Measurements from ENCODE around the gene ERN1. TPM values are rescaled to one million over a fixed set of nuclear protein-coding genes. Genes with fewer than 3 reads are reported as not detected.

ERN1 gene
- total and polyA plus RNA-seq, 4 donors = 8.3 to 34.2 (median 19.4) TPM

DNA sequence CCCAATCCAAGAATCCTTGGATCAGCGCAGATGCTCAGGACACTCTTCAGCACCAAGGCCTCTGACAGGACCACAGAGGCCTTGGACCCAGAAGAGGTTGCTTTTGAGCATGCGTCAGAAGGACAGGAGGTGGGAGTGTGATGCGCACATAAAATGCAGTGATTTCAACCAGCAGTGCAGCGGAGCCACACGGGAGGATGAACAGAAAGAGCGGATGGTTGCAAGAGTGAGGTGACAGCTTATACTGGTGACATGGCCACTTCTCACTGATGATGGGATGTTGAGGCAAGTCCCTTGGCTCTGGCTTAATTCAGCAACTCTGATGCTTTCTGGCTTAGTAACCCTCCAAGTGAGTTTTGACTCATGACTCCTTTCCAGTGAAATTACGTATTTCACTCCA lies 25.2 kb upstream of the ERN1 start:
- Histone ChIP-seq H3K27ac (ENCODE audit: low read depth in 1 of 2, low read length in 1 of 2) (peak overlapping the region; percentile 65 to 77), H3K4me3 (no peak overlapping the region), H3K36me3 (ENCODE audit: control insufficient read depth in 4 of 4, insufficient read depth in 4 of 4, low read length in 4 of 4) (peaks cover 0 to 12% (median 7%) of the 10 kb centered on the region in 4 donors), H3K4me1 (ENCODE audit: control insufficient read depth in 5 of 5, insufficient read depth in 5 of 5, low read length in 5 of 5) (peaks cover 29 to 70% (median 43%) of the 10 kb centered on the region in 5 donors), H3K9ac (ENCODE audit: insufficient read depth in 1 of 2, low read length in 2 of 2) (peak overlapping the region in 1 of 2 donors; percentile 50), H3K9me3 (ENCODE audit: control insufficient read depth in 4 of 4, insufficient read depth in 3 of 4, low read length in 3 of 4) (no peaks in the 10 kb centered on the region), H3K27me3 (ENCODE audit: control insufficient read depth in 3 of 3, insufficient read depth in 3 of 3, low read length in 2 of 3) (no peaks in the 10 kb centered on the region)
- ATAC-seq (ENCODE audit: insufficient read depth, low FRiP score) (no peak), DNase-seq (no peak)
- WGBS, 2 donors = 93 to 94% methylated on average over 7 of the region's 7 CpGs
- TF ChIP-seq, protein P1, sequence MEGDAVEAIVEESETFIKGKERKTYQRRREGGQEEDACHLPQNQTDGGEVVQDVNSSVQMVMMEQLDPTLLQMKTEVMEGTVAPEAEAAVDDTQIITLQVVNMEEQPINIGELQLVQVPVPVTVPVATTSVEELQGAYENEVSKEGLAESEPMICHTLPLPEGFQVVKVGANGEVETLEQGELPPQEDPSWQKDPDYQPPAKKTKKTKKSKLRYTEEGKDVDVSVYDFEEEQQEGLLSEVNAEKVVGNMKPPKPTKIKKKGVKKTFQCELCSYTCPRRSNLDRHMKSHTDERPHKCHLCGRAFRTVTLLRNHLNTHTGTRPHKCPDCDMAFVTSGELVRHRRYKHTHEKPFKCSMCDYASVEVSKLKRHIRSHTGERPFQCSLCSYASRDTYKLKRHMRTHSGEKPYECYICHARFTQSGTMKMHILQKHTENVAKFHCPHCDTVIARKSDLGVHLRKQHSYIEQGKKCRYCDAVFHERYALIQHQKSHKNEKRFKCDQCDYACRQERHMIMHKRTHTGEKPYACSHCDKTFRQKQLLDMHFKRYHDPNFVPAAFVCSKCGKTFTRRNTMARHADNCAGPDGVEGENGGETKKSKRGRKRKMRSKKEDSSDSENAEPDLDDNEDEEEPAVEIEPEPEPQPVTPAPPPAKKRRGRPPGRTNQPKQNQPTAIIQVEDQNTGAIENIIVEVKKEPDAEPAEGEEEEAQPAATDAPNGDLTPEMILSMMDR (IDR thresholded peaks at IDR 0.05; ENCODE audit: control extremely low read depth, extremely low read depth) = no peak

GRCh38 chr17:64154717-64155116 lies 24.8 kb upstream of the ERN1 start:
- TF ChIP-seq, protein P1 (IDR thresholded peaks at IDR 0.05; ENCODE audit: control extremely low read depth, extremely low read depth) = no peak
- Histone ChIP-seq H3K27me3 (ENCODE audit: control insufficient read depth in 3 of 3, insufficient read depth in 3 of 3, low read length in 2 of 3) (no peaks in the 10 kb centered on the region), H3K4me1 (ENCODE audit: control insufficient read depth in 5 of 5, insufficient read depth in 5 of 5, low read length in 5 of 5) (peaks cover 29 to 69% (median 43%) of the 10 kb centered on the region in 5 donors), H3K27ac (ENCODE audit: low read depth in 1 of 2, low read length in 1 of 2) (peak overlapping the region; percentile 65 to 77), H3K9ac (ENCODE audit: insufficient read depth in 1 of 2, low read length in 2 of 2) (peak overlapping the region in 1 of 2 donors; percentile 50), H3K36me3 (ENCODE audit: control insufficient read depth in 4 of 4, insufficient read depth in 4 of 4, low read length in 4 of 4) (peaks cover 0 to 12% (median 7%) of the 10 kb centered on the region in 4 donors), H3K9me3 (ENCODE audit: control insufficient read depth in 4 of 4, insufficient read depth in 3 of 4, low read length in 3 of 4) (no peaks in the 10 kb centered on the region), H3K4me3 (no peak overlapping the region)
- DNase-seq (peak in 1 of 3 donors; percentile 35), ATAC-seq (ENCODE audit: insufficient read depth, low FRiP score) (no peak)
- WGBS, 2 donors = 69 to 73% methylated on average over 9 of the region's 9 CpGs

GRCh38 chr17:64154313-64154695 lies 24.4 kb upstream of the ERN1 start:
- Histone ChIP-seq H3K4me3 (no peak overlapping the region), H3K9me3 (ENCODE audit: control insufficient read depth in 4 of 4, insufficient read depth in 3 of 4, low read length in 3 of 4) (no peaks in the 10 kb centered on the region), H3K36me3 (ENCODE audit: control insufficient read depth in 4 of 4, insufficient read depth in 4 of 4, low read length in 4 of 4) (peaks cover 0 to 12% (median 7%) of the 10 kb centered on the region in 4 donors), H3K4me1 (ENCODE audit: control insufficient read depth in 5 of 5, insufficient read depth in 5 of 5, low read length in 5 of 5) (peaks cover 29 to 65% (median 41%) of the 10 kb centered on the region in 5 donors), H3K9ac (ENCODE audit: insufficient read depth in 1 of 2, low read length in 2 of 2) (peak overlapping the region in 1 of 2 donors; percentile 50), H3K27ac (ENCODE audit: low read depth in 1 of 2, low read length in 1 of 2) (peak overlapping the region in 1 of 2 donors; percentile 77), H3K27me3 (ENCODE audit: control insufficient read depth in 3 of 3, insufficient read depth in 3 of 3, low read length in 2 of 3) (no peaks in the 10 kb centered on the region)
- ATAC-seq (ENCODE audit: insufficient read depth, low FRiP score) (no peak), DNase-seq (peak; percentile 69 to 93 (median 86))
- TF ChIP-seq, protein P1 (IDR thresholded peaks at IDR 0.05; ENCODE audit: control extremely low read depth, extremely low read depth) = no peak
- WGBS, 2 donors = 40 to 45% methylated on average over 4 of the region's 4 CpGs
